Measurements from ENCODE around the gene KIR3DL1.
"Not testable (repeated sequence)": the region's sequence is repeated elsewhere in the genome, so short reads cannot be mapped to it uniquely, and the experiment has no call there.

Gene KIR3DL1

DNA sequence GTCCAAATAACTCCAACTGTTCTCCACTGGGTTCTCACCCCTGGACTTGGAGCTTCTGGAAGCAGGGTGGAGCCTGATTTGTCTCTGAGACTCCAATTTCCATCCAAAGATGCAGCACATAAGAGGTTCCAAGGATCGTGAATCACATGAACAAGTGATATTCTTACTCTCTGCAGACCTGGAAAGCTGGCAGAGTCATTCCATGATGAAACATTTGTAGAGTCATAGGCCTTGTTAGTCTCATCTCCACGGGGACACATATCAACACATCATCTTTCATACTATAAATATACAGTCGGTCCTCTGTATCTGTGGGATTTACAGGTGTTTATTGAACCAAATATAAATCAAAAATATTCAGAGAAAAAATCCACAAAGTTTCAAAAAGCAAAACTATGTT is 1.7 kb upstream of the KIR3DL1 start:
- not testable (repeated sequence) for DNase-seq (ENCODE audit: low read depth in 2 of 2)

DNA sequence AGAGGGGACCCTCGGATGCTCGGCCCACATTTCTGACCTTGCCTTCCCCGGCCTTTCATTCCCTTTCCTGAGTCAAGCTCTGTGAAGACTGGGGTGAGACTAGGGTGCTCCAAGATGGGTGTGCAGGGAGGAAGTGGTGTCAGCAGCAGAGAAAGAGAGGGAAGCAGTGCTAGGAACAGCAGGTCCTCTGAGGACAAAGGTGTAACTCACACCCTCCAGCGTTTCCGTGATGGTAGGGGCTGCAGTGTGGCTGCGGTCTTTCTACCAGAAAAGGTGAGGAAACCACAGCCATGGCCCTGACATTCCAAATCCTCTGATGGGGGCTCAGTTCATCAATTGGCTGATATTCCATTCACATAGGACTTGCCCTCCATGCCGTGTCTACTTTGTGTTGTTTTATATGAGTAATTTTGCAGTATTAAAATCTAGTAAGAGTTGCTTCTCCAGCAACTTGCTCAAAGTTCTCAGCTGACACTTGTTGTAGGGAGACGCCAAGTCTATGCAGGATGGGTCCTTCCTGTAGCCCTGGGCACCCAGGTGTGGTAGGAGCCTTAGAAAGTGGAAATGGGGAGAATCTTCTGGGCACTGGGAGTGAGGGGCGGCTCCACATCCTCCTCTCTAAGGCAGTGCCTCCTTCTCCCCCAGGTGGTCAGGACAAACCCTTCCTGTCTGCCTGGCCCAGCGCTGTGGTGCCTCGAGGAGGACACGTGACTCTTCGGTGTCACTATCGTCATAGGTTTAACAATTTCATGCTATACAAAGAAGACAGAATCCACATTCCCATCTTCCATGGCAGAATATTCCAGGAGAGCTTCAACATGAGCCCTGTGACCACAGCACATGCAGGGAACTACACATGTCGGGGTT is 1.6 kb downstream of the KIR3DL1 start:
- DNase-seq (ENCODE audit: low read depth in 2 of 2) = no peak

DNA sequence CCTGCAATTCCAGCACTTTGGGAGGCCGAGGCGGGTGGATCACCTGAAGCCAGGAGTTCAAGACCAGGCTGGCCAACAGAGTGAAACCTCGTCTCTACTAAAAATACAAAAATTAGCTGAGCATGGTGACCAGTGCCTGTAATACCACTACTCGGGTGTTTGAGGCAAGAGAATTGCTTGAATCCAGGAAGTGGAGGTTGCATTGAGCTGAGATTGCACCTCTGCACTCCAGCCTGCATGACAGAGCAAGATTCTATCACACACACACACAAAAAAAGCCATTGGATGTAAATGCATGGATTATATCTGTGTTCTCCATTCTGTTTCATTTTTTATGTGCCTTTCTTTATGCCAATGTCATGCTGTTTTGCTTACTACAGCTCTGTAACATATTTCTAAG is 8.1 kb downstream of the KIR3DL1 start:
- DNase-seq (ENCODE audit: low read depth in 2 of 2) = not testable (repeated sequence)

DNA sequence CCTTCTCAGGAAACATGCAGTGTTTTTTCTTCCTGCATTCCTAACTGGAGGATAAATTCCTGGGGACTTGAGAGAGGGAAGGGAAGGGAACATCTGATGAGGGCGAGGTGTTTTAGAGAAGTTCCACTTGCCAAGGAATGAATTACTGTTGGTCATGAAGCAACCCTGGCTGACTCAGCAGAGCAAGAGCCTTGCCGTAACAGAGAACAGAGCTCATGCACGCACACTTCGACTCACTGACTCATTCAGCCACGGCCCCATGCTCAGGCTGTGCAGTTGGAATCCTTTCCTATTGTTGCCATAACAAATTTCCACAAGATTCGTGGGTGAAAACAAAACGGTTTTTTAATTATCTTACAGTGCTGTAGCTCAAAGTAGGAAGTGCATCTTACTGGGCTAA is 9.1 kb downstream of the KIR3DL1 start:
- not testable (repeated sequence) for DNase-seq (ENCODE audit: low read depth in 2 of 2)

DNA sequence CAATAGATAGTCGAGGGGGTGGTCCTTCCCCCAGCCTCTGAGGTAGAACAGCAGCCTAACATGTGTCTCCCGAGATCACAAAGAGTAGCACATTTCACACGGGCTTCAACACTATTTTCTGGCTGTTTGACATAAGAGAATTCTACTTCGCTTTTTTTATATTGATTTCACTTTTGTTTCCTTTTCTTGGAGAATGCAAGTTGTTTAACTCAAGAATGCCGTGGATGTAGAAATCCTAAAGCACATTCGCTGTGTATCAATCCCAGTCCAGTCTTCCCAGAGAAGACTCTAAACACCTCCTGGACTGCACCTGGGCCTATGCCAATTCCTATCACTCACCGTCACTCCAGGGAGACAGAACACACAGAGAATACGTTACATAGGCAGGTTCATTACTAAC is 11.8 kb downstream of the KIR3DL1 start:
- DNase-seq (ENCODE audit: low read depth in 2 of 2) = not testable (repeated sequence)

DNA sequence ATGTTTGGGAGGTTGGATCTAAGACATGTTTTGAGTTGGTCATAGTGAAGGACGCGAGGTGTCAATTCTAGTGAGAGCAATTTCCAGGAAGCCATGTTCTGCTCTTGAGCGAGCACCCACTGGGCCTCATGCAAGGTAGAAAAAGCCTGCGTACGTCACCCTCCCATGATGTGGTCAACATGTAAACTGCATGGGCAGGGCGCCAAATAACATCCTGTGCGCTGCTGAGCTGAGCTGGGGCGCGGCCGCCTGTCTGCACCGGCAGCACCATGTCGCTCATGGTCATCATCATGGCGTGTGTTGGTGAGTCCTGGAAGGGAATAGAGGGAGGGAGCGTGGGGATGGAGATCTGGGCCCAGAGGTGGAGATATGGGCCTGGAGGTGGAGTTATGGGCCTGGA is 16.2 kb downstream of the KIR3DL1 start, which contains the start of gene KIR2DS4:
Gene KIR2DS4, plus strand, starts transcription at position 181 of the 400 bp plus-strand sequence.
- not testable (repeated sequence) for DNase-seq (ENCODE audit: low read depth in 2 of 2)

DNA sequence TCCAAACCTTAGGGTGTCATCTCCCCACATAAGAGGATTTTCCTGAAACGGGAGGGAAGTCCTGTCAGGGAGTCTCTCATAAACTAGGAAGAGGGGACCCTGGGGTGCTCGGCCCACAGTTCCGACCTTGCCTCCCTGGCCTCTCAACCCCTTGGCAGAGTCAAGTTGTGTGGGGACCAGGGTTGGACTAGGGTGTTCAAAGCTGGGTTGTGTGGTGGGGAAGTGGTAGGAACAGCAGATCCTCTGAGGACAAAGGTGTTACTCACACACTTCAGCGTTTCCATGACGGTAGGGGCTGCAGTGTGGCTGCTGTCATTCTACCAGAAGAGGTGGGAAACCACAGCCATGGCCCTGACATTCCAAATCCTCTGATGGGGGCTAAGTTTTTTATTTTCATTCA is 18.9 kb downstream of the KIR3DL1 start:
- DNase-seq (ENCODE audit: low read depth in 2 of 2) = not testable (repeated sequence)

DNA sequence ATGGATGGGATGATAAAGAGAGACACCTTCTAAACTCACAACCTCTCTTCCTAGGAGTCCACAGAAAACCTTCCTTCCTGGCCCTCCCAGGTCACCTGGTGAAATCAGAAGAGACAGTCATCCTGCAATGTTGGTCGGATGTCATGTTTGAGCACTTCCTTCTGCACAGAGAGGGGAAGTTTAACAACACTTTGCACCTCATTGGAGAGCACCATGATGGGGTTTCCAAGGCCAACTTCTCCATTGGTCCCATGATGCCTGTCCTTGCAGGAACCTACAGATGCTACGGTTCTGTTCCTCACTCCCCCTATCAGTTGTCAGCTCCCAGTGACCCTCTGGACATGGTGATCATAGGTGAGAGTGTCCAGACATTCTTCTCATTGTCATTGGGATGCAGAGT is 21.3 kb downstream of the KIR3DL1 start:
- DNase-seq (ENCODE audit: low read depth in 2 of 2) = not testable (repeated sequence)

DNA sequence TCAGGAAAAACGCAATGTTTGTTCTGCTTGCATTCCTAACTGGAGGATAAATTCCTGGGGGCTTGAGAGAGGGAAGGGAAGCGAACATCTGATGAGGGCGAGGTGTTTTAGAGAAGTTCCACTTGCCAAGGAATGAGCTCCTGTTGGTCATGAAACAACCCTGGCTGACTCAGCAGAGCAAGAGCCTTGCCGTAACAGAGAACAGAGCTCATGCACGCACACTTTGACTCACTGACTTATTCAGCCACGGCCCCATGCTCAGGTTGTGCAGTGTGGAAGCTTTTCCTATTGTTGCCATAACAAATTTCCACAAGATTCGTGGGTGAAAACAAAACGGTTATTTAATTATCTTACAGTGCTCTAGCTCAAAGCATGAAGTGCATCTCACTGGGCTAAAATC is 26.9 kb downstream of the KIR3DL1 start:
- not testable (repeated sequence) for DNase-seq (ENCODE audit: low read depth in 2 of 2)

DNA sequence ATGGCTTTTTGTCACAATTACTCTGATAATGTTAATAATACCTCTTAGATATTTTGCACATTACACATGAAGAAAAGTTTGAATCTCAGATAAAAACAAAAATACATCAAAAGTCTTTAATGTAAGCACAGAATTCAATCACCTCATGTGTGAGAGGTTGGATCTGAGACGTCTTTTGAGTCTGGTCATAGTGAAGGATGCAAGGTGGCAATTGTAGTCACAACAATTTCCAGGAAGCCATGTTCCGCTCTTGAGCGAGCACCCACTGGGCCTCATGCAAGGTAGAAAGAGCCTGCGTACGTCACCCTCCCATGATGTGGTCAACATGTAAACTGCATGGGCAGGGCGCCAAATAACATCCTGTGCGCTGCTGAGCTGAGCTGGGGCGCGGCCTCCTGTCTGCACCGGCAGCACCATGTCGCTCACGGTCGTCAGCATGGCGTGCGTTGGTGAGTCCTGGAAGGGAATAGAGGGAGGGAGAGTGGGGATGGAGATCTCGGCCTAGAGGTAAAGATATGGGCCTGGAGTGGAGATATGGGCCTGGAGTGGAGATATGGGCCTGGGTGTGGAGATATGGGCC is 33.9 kb downstream of the KIR3DL1 start, which contains the start of gene KIR3DL2:
Gene KIR3DL2, plus strand, starts transcription at position 383 of the 580 bp plus-strand sequence. Its CDS starts 33 bp downstream, at position 416.
- not testable (repeated sequence) for DNase-seq (ENCODE audit: low read depth in 2 of 2)

DNA sequence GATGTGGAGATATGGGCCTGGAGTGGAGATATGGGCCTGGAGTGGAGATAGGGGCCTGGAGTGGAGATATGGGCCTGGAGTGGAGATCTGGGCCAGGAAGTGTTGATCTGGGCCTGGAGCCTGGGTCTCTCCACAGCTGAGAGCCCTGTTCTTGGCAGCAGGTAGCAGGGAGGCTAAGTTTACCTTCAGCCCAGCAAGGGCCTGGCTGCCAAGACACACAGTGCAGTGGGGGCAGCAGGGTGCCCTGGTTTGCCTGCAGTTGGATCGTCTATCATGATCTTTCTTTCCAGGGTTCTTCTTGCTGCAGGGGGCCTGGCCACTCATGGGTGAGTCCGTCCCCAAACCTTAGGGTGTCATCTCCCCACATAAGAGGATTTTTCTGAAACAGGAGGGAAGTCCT is 34.7 kb downstream of the KIR3DL1 start:
- DNase-seq (ENCODE audit: low read depth in 2 of 2) = no peak

DNA sequence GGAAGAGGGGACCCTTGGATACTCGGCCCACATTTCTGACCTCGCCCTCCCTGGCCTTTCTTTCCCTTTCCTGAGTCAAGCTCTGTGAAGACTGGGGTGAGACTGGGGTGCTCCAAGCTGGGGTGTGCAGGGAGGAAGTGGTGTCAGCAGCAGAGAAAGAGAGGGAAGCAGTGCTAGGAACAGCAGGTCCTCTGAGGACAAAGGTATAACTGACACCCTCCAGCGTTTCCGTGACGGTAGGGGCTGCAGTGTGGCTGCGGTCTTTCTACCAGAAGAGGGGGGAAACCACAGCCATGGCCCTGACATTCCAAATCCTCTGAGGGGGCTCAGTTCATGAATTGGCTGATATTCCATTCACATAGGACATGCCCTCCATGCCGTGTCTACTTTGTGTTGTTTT is 35.1 kb downstream of the KIR3DL1 start:
- DNase-seq (ENCODE audit: low read depth in 2 of 2) = no peak

DNA sequence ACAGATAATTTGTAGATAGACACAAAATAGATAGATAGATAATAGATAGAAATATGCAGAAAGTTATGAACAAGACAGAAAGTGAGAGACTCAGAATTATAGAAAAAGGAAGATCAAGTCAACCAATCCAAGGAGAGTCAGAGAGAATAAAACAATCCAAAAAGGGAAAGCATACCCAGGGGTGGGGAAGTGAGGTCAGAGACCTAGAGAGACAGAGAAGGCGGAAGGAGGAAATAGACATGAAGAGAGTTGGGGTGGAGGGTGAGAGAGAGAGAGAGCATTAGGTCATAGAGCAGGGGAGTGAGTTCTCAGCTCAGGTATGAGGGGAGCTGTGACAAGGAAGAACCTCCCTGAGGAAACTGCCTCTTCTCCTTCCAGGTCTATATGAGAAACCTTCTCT is 39.0 kb downstream of the KIR3DL1 start:
- DNase-seq (ENCODE audit: low read depth in 2 of 2) = not testable (repeated sequence)

DNA sequence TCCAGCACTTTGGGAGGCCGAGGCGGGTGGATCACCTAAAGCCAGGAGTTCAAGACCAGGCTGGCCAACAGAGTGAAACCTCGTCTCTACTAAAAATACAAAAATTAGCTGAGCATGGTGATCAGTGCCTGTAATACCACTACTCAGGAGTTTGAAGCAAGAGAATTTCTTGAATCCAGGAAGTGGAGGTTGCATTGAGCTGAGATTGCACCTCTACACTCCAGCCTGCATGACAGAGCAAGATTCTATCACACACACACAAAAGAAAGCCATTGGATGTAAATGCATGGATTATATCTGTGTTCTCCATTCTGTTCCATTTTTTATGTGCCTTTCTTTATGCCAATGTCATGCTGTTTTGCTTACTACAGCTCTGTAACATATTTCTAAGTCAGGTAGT is 42.2 kb downstream of the KIR3DL1 start:
- not testable (repeated sequence) for DNase-seq (ENCODE audit: low read depth in 2 of 2)

DNA sequence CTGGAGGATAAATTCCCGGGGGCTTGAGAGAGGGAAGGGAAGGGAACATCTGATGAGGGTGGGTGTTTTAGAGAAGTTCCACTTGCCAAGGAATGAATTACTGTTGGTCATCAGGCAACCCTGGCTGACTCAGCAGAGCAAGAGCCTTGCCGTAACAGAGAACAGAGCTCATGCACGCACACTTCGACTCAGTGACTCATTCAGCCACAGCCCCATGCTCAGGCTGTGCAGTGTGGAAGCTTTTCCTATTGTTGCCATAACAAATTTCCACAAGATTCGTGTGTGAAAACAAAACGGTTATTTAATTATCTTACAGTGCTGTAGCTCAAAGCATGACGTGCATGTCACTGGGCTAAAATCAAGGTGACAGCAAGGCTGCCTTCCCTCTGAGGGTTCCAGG is 43.2 kb downstream of the KIR3DL1 start:
- not testable (repeated sequence) for DNase-seq (ENCODE audit: low read depth in 2 of 2)

DNA sequence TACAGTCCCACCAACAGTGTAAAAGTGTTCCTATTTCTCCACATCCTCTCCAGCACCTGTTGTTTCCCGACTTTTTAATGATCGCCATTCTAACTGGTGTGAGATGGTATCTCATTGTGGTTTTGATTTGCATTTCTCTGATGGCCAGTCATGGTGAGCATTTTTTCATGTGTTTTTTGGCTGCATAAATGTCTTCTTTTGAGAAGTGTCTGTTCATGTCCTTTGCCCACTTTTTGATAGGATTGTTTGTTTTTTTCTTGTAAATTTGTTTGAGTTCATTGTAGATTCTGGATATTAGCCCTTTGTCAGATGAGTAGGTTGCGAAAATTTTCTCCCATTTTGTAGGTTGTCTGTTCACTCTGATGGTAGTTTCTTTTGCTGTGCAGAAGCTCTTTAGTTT is 47.2 kb downstream of the KIR3DL1 start:
- DNase-seq (ENCODE audit: low read depth in 2 of 2) = not testable (repeated sequence)

DNA sequence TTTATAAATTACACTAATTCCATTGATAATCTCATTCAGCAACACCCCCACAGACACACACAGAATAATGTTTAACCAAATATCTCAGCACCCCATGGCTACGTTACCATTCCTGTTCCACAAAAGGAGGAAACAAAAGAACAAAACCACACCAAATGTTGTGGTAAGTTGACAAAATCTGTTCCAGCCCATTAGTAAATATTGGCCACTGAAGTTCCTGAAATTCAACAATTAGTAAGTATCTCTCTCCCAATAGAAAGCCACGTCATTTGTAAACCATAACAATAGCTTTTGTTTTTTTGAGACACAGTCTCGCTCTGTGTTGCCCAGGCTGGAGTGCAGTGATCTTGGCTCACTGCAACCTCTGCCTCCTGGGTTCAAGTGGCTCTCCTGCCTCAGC is 55.4 kb downstream of the KIR3DL1 start:
- DNase-seq (ENCODE audit: low read depth in 2 of 2) = no peak

DNA sequence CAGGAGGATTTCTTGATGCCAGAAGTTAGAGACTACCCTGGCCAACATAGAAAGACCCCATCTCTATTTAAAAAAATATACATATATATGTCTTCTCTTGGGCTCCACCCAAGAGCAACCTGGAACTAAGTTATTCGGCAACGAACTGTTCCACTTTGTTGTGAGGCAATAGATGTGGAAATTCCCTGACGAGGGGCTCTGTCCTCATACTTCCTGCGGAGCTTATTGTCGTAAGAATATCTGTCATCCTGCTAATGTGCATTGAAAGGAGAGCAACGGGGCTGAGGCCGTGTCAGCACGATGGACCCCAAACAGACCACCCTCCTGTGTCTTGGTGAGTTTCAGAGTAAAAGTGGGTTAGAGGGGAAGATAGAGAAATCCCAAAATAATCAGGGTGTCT is 57.7 kb downstream of the KIR3DL1 start, which contains the start of gene FCAR:
Gene FCAR, plus strand, starts transcription at position 246 of the 400 bp plus-strand sequence. Its CDS starts 55 bp downstream, at position 301.
- no peak for DNase-seq (ENCODE audit: low read depth in 2 of 2)

DNA sequence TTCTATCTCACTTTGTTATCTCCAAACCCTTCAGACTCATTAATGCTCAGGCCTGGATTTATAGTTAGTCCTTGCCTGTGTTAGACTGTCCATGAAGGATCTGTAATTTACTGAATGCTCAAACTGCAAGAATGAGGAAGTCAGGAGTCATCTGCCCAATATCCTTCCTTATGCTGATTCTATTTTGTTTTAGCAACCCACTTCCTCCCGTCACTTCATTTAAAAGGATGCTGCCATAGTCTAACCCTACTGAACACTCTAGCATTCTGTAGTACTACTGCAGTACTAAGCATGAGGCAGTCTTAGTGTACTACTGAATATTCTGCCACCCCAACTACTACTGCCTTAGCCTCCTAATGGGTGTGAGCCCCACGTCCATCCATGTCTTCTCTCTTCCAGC is 59.2 kb downstream of the KIR3DL1 start:
- DNase-seq (ENCODE audit: low read depth in 2 of 2) = no peak

DNA sequence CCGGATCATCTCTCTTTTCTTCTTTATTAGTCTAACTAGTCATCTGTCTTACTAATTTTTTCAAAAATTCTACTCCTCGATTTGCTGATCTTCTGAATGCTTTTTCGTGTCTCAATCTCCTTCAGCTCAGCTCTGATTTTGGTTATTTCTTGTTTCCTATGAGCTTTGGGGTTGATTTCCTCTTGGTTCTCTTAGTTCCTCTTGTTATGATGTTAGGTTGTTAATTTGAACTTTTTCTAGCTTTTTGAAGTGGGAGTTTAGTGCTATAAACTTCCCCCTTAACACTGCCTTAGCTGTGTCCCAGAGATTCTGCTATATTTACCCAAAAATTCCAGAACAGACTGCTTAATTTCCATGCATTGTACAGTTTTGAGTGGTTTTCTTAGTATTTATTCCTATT is 61.2 kb downstream of the KIR3DL1 start:
- no peak for DNase-seq (ENCODE audit: low read depth in 2 of 2)
